Bronchial epithelial cell (primary cell): ENCODE measurements around the gene FAM83C. TPM values are rescaled to one million over a fixed set of nuclear protein-coding genes. Genes with fewer than 3 reads are reported as not detected.

Source experiments
- DNase-seq: peaks from one replicate; pipeline ENCODE4 v3.0.0-alpha.2; 2010; ENCODE audit warnings: low read depth
- FAIRE-seq: peaks from 2 replicates; lab custom pipeline; 2011; peaks lifted over from hg19 to GRCh38; lab: Jason Lieb, UNC
- H3K27me3 ChIP-seq: 2 replicates; pipeline ENCODE4 v1.5.1; 2011; ENCODE audit warnings: low read length; ENCODE audit not compliant: control insufficient read depth, insufficient read depth
- H3K36me3 ChIP-seq: 2 replicates; pipeline ENCODE4 v1.5.1; 2011; ENCODE audit warnings: low read length; ENCODE audit not compliant: control insufficient read depth, insufficient read depth
- H3K4me3 ChIP-seq: 2 replicates; pipeline ENCODE4 v1.5.1; 2011; ENCODE audit warnings: mild to moderate bottlenecking, low read depth, low read length, control low read depth
- total RNA-seq: library from RNA; depleted of rRNA; stranded (reverse); fragments of >200 nt; gene quantifications from 2 replicates; pipeline ENCODE4 v1.2.1, GENCODE V29; 2014
- TF ChIP-seq, protein P1 (sequence below): IDR thresholded peaks from 2 replicates; pipeline ENCODE4 v1.5.1; 2011; ENCODE audit warnings: mild to moderate bottlenecking, moderate library complexity, low read length, control low read depth, inconsistent platforms; ENCODE audit not compliant: insufficient read depth, severe bottlenecking

FAM83C gene
- total RNA-seq, 1 donor from 2014 or later = 0.26 TPM

- Histone ChIP-seq H3K27me3 (no peaks in the 10 kb centered on the region), H3K4me3 (no peak overlapping the region), H3K36me3 (peaks cover 27% of the 10 kb centered on the region)
- DNase-seq (no peak), FAIRE-seq (no peak)
- TF ChIP-seq, protein P1, sequence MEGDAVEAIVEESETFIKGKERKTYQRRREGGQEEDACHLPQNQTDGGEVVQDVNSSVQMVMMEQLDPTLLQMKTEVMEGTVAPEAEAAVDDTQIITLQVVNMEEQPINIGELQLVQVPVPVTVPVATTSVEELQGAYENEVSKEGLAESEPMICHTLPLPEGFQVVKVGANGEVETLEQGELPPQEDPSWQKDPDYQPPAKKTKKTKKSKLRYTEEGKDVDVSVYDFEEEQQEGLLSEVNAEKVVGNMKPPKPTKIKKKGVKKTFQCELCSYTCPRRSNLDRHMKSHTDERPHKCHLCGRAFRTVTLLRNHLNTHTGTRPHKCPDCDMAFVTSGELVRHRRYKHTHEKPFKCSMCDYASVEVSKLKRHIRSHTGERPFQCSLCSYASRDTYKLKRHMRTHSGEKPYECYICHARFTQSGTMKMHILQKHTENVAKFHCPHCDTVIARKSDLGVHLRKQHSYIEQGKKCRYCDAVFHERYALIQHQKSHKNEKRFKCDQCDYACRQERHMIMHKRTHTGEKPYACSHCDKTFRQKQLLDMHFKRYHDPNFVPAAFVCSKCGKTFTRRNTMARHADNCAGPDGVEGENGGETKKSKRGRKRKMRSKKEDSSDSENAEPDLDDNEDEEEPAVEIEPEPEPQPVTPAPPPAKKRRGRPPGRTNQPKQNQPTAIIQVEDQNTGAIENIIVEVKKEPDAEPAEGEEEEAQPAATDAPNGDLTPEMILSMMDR = no peak
Measured at GRCh38 chr20:35276408-35276807, 15.8 kb downstream of the FAM83C start.

- TF ChIP-seq, protein P1 = no peak
- DNase-seq (no peak), FAIRE-seq (no peak)
- H3K27me3 ChIP-seq = no peaks in the 10 kb centered on the region
- no peak overlapping the region for H3K4me3 ChIP-seq
- peaks cover 27% of the 10 kb centered on the region for H3K36me3 ChIP-seq
Measured at GRCh38 chr20:35275741-35276251, 16.4 kb downstream of the FAM83C start.

DNA sequence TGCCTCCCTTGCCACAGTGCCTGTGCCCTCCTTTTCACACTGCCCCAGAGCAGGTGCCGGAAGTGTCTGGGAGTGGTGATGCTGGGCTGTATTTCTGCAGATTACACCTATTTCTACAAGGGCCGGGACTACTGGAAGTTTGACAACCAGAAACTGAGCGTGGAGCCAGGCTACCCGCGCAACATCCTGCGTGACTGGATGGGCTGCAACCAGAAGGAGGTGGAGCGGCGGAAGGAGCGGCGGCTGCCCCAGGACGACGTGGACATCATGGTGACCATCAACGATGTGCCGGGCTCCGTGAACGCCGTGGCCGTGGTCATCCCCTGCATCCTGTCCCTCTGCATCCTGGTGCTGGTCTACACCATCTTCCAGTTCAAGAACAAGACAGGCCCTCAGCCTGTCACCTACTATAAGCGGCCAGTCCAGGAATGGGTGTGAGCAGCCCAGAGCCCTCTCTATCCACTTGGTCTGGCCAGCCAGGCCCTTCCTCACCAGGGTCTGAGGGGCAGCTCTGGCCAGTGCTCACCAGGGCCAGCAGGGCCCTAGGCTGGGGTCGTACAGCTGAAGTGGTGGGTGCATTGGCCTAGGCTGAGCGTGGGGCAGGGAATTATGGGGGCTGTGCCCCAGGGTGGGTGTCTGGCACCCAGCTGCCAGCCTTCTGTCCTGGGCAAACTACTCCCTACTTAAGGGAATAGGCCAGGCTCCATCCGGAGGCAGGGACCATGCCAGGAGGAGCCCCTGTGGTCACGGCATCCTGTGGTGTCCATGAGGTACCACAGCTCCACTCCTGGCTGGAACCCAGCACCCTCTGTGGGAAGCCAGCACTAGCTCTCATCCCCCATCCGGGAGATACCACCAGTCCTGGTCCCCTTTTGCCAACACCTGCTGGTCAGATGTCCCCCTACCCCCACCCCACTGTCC, 17.8 kb downstream of the FAM83C start:
- peaks cover 14% of the 10 kb centered on the region for H3K36me3 ChIP-seq
- H3K27me3 ChIP-seq = no peaks in the 10 kb centered on the region
- DNase-seq = no peak
- TF ChIP-seq, protein P1 = no peak
- H3K4me3 ChIP-seq = no peak overlapping the region
- FAIRE-seq = no peak

- FAIRE-seq (no peak), DNase-seq (no peak)
- no peaks in the 10 kb centered on the region for H3K27me3 ChIP-seq
- TF ChIP-seq, protein P1 = no peak
- H3K36me3 ChIP-seq = peaks cover 6% of the 10 kb centered on the region
- no peak overlapping the region for H3K4me3 ChIP-seq
Measured at GRCh38 chr20:35273449-35274171, 18.6 kb downstream of the FAM83C start.

DNA sequence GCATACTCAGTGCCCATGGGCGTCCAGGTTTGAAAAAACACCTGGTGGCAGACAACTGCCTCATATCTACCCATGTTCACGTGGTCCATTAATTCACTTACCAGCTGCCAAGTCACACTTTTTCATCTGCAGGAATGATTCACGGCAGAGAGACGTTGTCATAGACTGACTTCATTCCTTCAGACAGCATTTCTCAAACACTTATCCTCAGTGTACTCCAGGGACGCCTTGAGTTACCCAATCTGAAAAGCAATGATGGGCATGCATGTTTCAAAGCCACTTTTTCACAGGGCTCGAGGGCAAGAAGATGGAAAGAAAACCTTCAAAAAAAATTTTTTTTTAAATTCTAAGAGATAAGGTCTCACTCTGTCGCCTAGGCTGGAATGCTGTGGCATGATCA, 20.3 kb downstream of the FAM83C start:
- H3K36me3 ChIP-seq = peaks cover 5% of the 10 kb centered on the region

More for the DNA sequence above, 20.3 kb downstream of the FAM83C start:
- FAIRE-seq (no peak), DNase-seq (peak; percentile 65)
- TF ChIP-seq, protein P1 = no peak
- Histone ChIP-seq H3K4me3 (no peak overlapping the region), H3K27me3 (no peaks in the 10 kb centered on the region)
